ENCODE results near the gene COL1A2. TPM values are rescaled to one million over a fixed set of nuclear protein-coding genes. Genes with fewer than 3 reads are reported as not detected.

Gene COL1A2
- polyA plus RNA-seq, 4 donors: 833 to 1,015 (median 940) TPM

- DNase-seq (ENCODE audit: low read depth in 4 of 4, low spot score in 3 of 4): no peak
Observed at GRCh38 chr7:94431619-94432280, 37.1 kb downstream of the COL1A2 start.

GRCh38 chr7:94432281-94432670 lies 37.6 kb downstream of the COL1A2 start:
- DNase-seq (ENCODE audit: low read depth in 4 of 4, low spot score in 3 of 4): no peak

GRCh38 chr7:94432817-94433216 lies 38.1 kb downstream of the COL1A2 start:
- no peak for DNase-seq (ENCODE audit: low read depth in 4 of 4, low spot score in 3 of 4)

DNA sequence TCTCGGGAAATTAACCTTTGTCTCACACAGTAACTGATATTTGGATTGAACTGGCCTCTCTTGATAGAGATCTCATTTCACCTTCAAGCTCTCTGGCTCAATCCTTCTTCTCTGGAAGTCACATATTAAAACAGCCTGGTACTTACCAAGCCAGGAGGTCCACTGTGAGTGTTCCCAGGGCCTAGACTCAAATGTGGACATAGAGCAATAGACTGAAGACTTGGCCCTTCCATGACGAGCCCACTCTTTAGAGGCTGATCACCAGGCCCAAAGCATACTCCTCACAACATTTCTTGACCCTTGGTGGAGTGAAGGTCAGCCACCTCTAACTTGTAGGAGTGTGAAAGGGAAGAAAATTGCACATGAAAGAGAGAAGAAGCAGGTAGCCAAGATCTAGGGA lies 38.5 kb downstream of the COL1A2 start:
- no peak for DNase-seq (ENCODE audit: low read depth in 4 of 4, low spot score in 3 of 4)

- DNase-seq (ENCODE audit: low read depth in 4 of 4, low spot score in 3 of 4): no peak
Observed at GRCh38 chr7:94434042-94434441, 39.3 kb downstream of the COL1A2 start.

GRCh38 chr7:94436018-94436604 lies 41.4 kb downstream of the COL1A2 start:
- peak; percentile 47 to 62 (median 54) for DNase-seq (ENCODE audit: low read depth in 4 of 4, low spot score in 3 of 4)

- DNase-seq (ENCODE audit: low read depth in 4 of 4, low spot score in 3 of 4): no peak
Observed at GRCh38 chr7:94436700-94437099, 42.0 kb downstream of the COL1A2 start.

DNA sequence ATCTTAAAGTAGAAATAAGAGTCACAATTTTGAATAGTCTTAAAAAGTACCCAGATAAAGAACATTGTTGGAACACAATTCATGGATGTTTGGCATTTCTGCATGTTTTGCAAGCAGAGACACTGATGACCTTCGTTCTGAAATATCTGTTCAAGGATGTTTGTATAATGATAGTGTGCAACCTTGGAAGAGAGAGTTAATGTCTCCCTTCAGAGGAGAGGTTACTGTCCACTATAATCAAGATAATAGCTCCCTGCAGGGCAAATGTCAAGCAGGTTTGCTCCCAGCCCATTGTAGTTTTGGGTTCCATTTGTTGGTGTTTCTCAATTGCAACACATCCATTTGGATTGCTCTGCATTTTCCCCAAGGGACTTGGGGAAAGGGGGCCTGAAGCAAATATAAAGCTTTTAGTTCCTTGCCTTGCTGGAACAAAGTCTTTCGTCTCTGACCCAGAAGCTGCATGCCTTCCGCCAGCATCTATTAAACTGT lies 45.2 kb downstream of the COL1A2 start:
- DNase-seq (ENCODE audit: low read depth in 4 of 4, low spot score in 3 of 4): no peak

DNA sequence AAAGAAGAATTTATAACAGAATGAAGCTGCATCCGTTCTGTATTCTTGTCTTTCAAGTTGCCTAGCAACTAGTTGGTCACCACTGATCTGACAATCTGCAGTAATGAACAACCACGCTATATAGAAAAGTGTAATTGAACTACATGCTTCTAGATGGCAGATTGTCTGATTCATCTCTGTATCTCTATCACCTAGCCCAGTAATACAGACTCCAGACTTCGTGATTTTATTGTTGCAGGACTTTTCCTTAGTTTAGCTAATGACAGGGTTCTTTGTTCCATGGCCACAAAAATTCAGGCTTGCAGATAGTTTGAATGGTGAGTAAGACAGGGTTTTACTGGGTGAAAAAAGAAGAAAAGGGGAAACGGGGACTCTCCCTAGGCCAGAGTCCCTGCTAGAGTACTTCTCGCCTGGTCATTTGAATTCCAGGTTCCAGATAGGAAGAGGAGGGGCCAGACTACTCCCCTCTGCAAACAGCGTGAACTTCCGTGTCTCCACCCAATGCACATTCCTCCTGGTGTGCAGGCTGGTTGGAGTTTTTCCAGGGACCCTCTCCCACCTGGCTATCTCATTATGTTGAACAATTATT lies 45.9 kb downstream of the COL1A2 start:
- DNase-seq (ENCODE audit: low read depth in 4 of 4, low spot score in 3 of 4): no peak

DNA sequence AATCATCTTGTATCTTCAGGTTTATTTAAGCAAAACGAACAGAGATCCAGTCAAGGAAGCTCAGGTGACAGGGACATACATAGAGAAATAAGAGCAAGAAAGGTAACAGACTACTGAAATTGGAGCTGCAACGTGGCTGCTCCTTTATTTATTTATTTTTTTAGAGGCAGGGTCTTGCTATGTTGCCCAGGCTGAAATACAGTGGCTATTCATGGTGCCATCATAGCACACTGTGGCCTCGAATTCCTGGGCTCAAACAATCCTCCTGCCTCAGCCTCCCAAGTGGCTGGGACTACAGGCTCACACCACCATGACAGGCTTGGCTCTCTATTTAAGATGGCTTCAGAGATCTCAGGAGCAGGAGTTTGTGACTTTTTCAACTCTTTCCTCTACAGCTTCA lies 46.4 kb downstream of the COL1A2 start:
- no peak for DNase-seq (ENCODE audit: low read depth in 4 of 4, low spot score in 3 of 4)

GRCh38 chr7:94442639-94443038 lies 47.9 kb downstream of the COL1A2 start:
- DNase-seq (ENCODE audit: low read depth in 4 of 4, low spot score in 3 of 4): no peak

GRCh38 chr7:94444813-94445212 lies 50.1 kb downstream of the COL1A2 start:
- DNase-seq (ENCODE audit: low read depth in 4 of 4, low spot score in 3 of 4): no peak

DNA sequence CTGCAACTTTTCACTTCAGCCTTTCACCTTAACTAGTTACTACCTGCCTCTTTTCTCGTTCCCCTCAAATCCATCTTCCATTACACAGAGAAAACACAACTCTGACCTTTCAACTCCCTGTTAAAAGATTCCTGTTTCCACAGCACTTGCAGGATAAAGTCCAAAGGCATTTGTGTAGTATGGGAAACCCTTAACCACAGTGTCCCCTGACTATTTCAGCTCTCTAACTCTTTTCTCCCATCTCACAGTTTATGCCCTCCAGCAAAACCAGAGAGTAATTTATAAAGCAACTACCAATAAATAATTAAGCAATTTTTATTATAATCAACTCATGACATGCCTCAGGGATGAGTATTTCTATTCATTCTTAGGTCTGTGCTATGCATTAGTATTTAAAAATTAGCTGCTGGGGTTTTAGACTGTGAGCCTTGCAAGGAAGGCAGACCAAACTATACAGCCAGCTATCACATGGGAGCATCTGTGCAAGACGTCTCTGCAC lies 51.0 kb downstream of the COL1A2 start:
- no peak for DNase-seq (ENCODE audit: low read depth in 4 of 4, low spot score in 3 of 4)

DNA sequence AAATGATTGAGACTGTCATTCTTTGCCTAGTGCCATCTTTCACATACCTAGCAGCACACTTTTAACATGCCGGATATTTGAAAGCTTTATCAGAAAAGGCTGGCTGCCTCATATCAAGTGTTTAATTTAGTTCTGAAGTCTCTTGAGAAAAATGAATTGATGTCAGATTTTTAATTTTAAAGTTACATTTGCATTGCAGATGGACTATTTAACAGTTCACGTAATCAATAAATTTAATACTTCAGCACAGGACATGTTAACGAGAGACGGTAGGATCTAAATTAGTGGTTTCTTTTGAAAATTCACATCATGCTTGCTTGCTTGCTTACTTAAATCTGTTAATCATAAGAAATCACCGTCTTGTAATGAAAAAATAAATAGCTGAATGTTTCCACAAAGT lies 51.6 kb downstream of the COL1A2 start:
- DNase-seq (ENCODE audit: low read depth in 4 of 4, low spot score in 3 of 4): no peak

DNA sequence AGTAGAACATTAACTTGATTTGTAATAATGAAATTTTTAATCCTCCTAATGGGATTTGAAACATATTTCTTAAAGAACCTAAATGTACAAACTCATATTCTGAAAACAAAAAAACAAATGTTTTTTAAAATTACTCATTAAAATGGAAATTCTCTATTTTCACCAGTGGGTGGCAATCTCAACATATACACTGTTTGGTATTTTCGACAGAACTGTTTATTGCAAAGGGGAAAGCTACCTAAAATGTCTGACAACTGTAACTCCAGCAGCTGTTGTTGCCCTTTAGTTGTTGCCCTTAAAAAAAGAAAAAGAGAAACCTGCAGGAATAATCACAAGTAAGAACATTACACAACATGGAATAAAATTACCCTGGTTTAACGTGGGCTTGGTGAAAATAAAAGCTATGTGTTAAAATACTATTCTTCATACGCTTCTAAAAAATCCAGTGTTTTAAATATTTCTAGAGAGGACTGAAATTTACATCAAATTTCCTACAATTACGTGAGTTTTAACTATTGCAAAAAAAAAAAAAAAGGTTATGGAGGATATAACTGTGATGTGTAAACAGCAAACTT lies 54.5 kb downstream of the COL1A2 start:
- peak in 1 of 4 donors; percentile 37 for DNase-seq (ENCODE audit: low read depth in 4 of 4, low spot score in 3 of 4)

DNA sequence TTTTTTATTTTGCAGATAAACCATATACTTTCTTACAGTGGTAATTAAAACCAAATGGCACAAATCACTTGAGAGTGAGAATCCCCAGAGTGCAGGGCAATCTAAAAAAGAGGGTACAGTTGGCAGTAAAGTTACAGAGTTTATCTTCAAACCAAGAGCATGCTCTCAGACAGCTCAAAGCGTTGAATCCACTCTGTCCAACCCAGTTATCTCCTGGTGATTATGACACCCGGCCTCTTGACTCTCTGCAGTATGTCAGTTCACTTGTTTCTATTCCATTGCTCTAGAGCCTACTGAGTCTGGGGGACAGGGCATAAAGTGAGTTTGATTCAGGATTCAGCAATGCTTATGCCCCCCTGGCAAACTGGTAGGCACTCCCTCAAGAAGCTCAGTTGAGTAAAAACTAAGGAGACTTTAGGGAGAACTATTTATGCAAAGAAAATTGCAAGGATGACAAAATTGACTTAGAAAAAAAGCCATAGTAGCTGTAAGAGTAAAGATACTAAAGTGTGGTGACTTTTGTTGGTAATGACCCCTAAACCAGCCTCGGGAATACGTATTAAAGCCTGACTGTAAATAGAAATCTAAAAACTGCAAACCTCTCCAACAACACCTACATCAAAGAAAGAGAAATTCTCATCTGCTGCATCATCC lies 55.5 kb downstream of the COL1A2 start:
- DNase-seq (ENCODE audit: low read depth in 4 of 4, low spot score in 3 of 4): no peak

GRCh38 chr7:94451187-94451586 lies 56.5 kb downstream of the COL1A2 start:
- DNase-seq (ENCODE audit: low read depth in 4 of 4, low spot score in 3 of 4): no peak

- peak in 3 of 4 donors; percentile 15 to 52 (median 44) for DNase-seq (ENCODE audit: low read depth in 4 of 4, low spot score in 3 of 4)
Observed at GRCh38 chr7:94452239-94452638, 57.5 kb downstream of the COL1A2 start.

GRCh38 chr7:94453898-94454297 lies 59.2 kb downstream of the COL1A2 start:
- no peak for DNase-seq (ENCODE audit: low read depth in 4 of 4, low spot score in 3 of 4)

GRCh38 chr7:94458041-94458440 lies 63.3 kb downstream of the COL1A2 start:
- DNase-seq (ENCODE audit: low read depth in 4 of 4, low spot score in 3 of 4): no peak

DNA sequence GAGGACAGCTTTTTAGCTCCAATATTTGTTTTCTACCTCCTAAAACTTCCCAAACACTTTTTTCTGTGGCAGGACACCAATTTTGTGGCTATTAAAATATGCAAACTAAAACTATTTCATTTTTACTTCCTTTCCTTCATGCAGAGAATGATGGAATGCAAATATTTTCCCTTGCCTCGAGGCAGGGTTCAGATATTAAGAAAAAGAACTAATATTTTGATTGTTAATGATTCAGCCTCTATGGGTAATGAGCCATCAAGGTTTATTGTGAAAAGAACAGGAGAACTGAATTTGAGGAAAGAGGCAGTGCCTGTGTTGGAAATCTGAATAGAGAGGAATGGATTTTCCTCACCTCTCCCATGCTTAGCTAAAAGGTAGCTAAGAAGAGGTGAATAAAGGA lies 71.8 kb downstream of the COL1A2 start:
- DNase-seq (ENCODE audit: low read depth in 4 of 4, low spot score in 3 of 4): no peak
